ENCODE measurements around the gene RNF217. TPM values are rescaled to one million over a fixed set of nuclear protein-coding genes. Genes with fewer than 3 reads are reported as not detected.
"Not testable (repeated sequence)": the region's sequence is repeated elsewhere in the genome, so short reads cannot be mapped to it uniquely, and the experiment has no call there.

Gene RNF217
- total and polyA plus RNA-seq, 4 donors: 8.1 to 23.9 (median 16.5) TPM

- no peaks in the 10 kb centered on the region for H3K36me3 ChIP-seq (ENCODE audit: control insufficient read depth, insufficient read depth, low read length)
- H3K27me3 ChIP-seq (ENCODE audit: control insufficient read depth, insufficient read depth, low read length): no peaks in the 10 kb centered on the region
- 30% methylated on average over 2 of the region's 4 CpGs for WGBS (ENCODE audit: insufficient coverage)
- H3K4me1 ChIP-seq (ENCODE audit: control insufficient read depth, insufficient read depth, low read length): peaks cover 3% of the 10 kb centered on the region
- H3K27ac ChIP-seq (ENCODE audit: low read depth, low read length): no peak overlapping the region
- DNase-seq (ENCODE audit: low read depth in 4 of 6, low spot score in 6 of 6): peak in 3 of 6 donors; percentile 15 to 67 (median 63)
- H3K4me3 ChIP-seq (ENCODE audit: low read depth, low read length): no peak overlapping the region
- H3K9me3 ChIP-seq (ENCODE audit: control insufficient read depth, insufficient read depth, low read length): no peaks in the 10 kb centered on the region
Measured at GRCh38 chr6:125020385-125020784, 58.1 kb downstream of the RNF217 start.

- H3K36me3 ChIP-seq (ENCODE audit: control insufficient read depth, insufficient read depth, low read length): no peaks in the 10 kb centered on the region
- peaks cover 3% of the 10 kb centered on the region for H3K4me1 ChIP-seq (ENCODE audit: control insufficient read depth, insufficient read depth, low read length)
- 71% methylated on average over 1 of the region's 1 CpG for WGBS (ENCODE audit: insufficient coverage)
- no peak overlapping the region for H3K4me3 ChIP-seq (ENCODE audit: low read depth, low read length)
- DNase-seq (ENCODE audit: low read depth in 4 of 6, low spot score in 6 of 6): no peak
- H3K27me3 ChIP-seq (ENCODE audit: control insufficient read depth, insufficient read depth, low read length): no peaks in the 10 kb centered on the region
- no peak overlapping the region for H3K27ac ChIP-seq (ENCODE audit: low read depth, low read length)
- no peaks in the 10 kb centered on the region for H3K9me3 ChIP-seq (ENCODE audit: control insufficient read depth, insufficient read depth, low read length)
Measured at GRCh38 chr6:125022391-125022989, 60.3 kb downstream of the RNF217 start.

GRCh38 chr6:125025164-125025854, 63.1 kb downstream of the RNF217 start:
- H3K4me3 ChIP-seq (ENCODE audit: low read depth, low read length): no peak overlapping the region
- H3K27ac ChIP-seq (ENCODE audit: low read depth, low read length): no peak overlapping the region
- H3K36me3 ChIP-seq (ENCODE audit: control insufficient read depth, insufficient read depth, low read length): no peaks in the 10 kb centered on the region
- H3K27me3 ChIP-seq (ENCODE audit: control insufficient read depth, insufficient read depth, low read length): no peaks in the 10 kb centered on the region
- no peaks in the 10 kb centered on the region for H3K9me3 ChIP-seq (ENCODE audit: control insufficient read depth, insufficient read depth, low read length)
- DNase-seq (ENCODE audit: low read depth in 4 of 6, low spot score in 6 of 6): no peak
- 57% methylated on average over 2 of the region's 3 CpGs for WGBS (ENCODE audit: insufficient coverage)
- H3K4me1 ChIP-seq (ENCODE audit: control insufficient read depth, insufficient read depth, low read length): no peaks in the 10 kb centered on the region

GRCh38 chr6:125027287-125027686, 65.0 kb downstream of the RNF217 start:
- H3K27me3 ChIP-seq (ENCODE audit: control insufficient read depth, insufficient read depth, low read length): no peaks in the 10 kb centered on the region
- no peak overlapping the region for H3K27ac ChIP-seq (ENCODE audit: low read depth, low read length)
- WGBS (ENCODE audit: insufficient coverage): no CpG with 5 or more reads among the region's 3 CpGs
- H3K4me1 ChIP-seq (ENCODE audit: control insufficient read depth, insufficient read depth, low read length): no peaks in the 10 kb centered on the region
- DNase-seq (ENCODE audit: low read depth in 4 of 6, low spot score in 6 of 6): no peak
- no peaks in the 10 kb centered on the region for H3K36me3 ChIP-seq (ENCODE audit: control insufficient read depth, insufficient read depth, low read length)
- H3K4me3 ChIP-seq (ENCODE audit: low read depth, low read length): no peak overlapping the region
- no peaks in the 10 kb centered on the region for H3K9me3 ChIP-seq (ENCODE audit: control insufficient read depth, insufficient read depth, low read length)

GRCh38 chr6:125030969-125031368, 68.7 kb downstream of the RNF217 start:
- DNase-seq (ENCODE audit: low read depth in 4 of 6, low spot score in 6 of 6): no peak
- Histone ChIP-seq H3K4me3 (ENCODE audit: low read depth, low read length) (no peak overlapping the region), H3K4me1 (ENCODE audit: control insufficient read depth, insufficient read depth, low read length) (no peaks in the 10 kb centered on the region), H3K27ac (ENCODE audit: low read depth, low read length) (no peak overlapping the region), H3K27me3 (ENCODE audit: control insufficient read depth, insufficient read depth, low read length) (no peaks in the 10 kb centered on the region), H3K36me3 (ENCODE audit: control insufficient read depth, insufficient read depth, low read length) (no peaks in the 10 kb centered on the region), H3K9me3 (ENCODE audit: control insufficient read depth, insufficient read depth, low read length) (no peaks in the 10 kb centered on the region)
- WGBS (ENCODE audit: insufficient coverage): 87% methylated on average over 4 of the region's 6 CpGs

- Histone ChIP-seq H3K4me1 (ENCODE audit: control insufficient read depth, insufficient read depth, low read length) (no peaks in the 10 kb centered on the region), H3K27ac (ENCODE audit: low read depth, low read length) (no peak overlapping the region), H3K9me3 (ENCODE audit: control insufficient read depth, insufficient read depth, low read length) (no peaks in the 10 kb centered on the region), H3K4me3 (ENCODE audit: low read depth, low read length) (no peak overlapping the region), H3K36me3 (ENCODE audit: control insufficient read depth, insufficient read depth, low read length) (no peaks in the 10 kb centered on the region), H3K27me3 (ENCODE audit: control insufficient read depth, insufficient read depth, low read length) (no peaks in the 10 kb centered on the region)
- DNase-seq (ENCODE audit: low read depth in 4 of 6, low spot score in 6 of 6): no peak
- 89% methylated on average over 1 of the region's 1 CpG for WGBS (ENCODE audit: insufficient coverage)
Measured at GRCh38 chr6:125031385-125031784, 69.1 kb downstream of the RNF217 start.

GRCh38 chr6:125034929-125035328, 72.7 kb downstream of the RNF217 start:
- H3K36me3 ChIP-seq (ENCODE audit: control insufficient read depth, insufficient read depth, low read length); H3K4me1 ChIP-seq (ENCODE audit: control insufficient read depth, insufficient read depth, low read length); H3K27ac ChIP-seq (ENCODE audit: low read depth, low read length): not testable (repeated sequence)

GRCh38 chr6:125036486-125036885, 74.2 kb downstream of the RNF217 start:
- not testable (repeated sequence) for DNase-seq (ENCODE audit: low read depth in 4 of 6, low spot score in 6 of 6); H3K4me3 ChIP-seq (ENCODE audit: low read depth, low read length); H3K27ac ChIP-seq (ENCODE audit: low read depth, low read length); H3K4me1 ChIP-seq (ENCODE audit: control insufficient read depth, insufficient read depth, low read length); H3K36me3 ChIP-seq (ENCODE audit: control insufficient read depth, insufficient read depth, low read length); H3K27me3 ChIP-seq (ENCODE audit: control insufficient read depth, insufficient read depth, low read length); H3K9me3 ChIP-seq (ENCODE audit: control insufficient read depth, insufficient read depth, low read length)
- no CpG with 5 or more reads among the region's 4 CpGs for WGBS (ENCODE audit: insufficient coverage)

More at GRCh38 chr6:125034929-125035328, 72.7 kb downstream of the RNF217 start:
- H3K9me3 ChIP-seq (ENCODE audit: control insufficient read depth, insufficient read depth, low read length); DNase-seq (ENCODE audit: low read depth in 4 of 6, low spot score in 6 of 6); H3K27me3 ChIP-seq (ENCODE audit: control insufficient read depth, insufficient read depth, low read length); H3K4me3 ChIP-seq (ENCODE audit: low read depth, low read length): not testable (repeated sequence)

GRCh38 chr6:125037827-125038226, 75.6 kb downstream of the RNF217 start:
- Histone ChIP-seq H3K36me3 (ENCODE audit: control insufficient read depth, insufficient read depth, low read length) (no peaks in the 10 kb centered on the region), H3K4me1 (ENCODE audit: control insufficient read depth, insufficient read depth, low read length) (no peaks in the 10 kb centered on the region), H3K9me3 (ENCODE audit: control insufficient read depth, insufficient read depth, low read length) (no peaks in the 10 kb centered on the region), H3K27ac (ENCODE audit: low read depth, low read length) (no peak overlapping the region), H3K27me3 (ENCODE audit: control insufficient read depth, insufficient read depth, low read length) (no peaks in the 10 kb centered on the region), H3K4me3 (ENCODE audit: low read depth, low read length) (no peak overlapping the region)
- DNase-seq (ENCODE audit: low read depth in 4 of 6, low spot score in 6 of 6): peak in 1 of 6 donors; percentile 88
- WGBS (ENCODE audit: insufficient coverage): no CpG with 5 or more reads among the region's 2 CpGs

- Histone ChIP-seq H3K27me3 (ENCODE audit: control insufficient read depth, insufficient read depth, low read length) (no peaks in the 10 kb centered on the region), H3K9me3 (ENCODE audit: control insufficient read depth, insufficient read depth, low read length) (no peaks in the 10 kb centered on the region), H3K27ac (ENCODE audit: low read depth, low read length) (no peak overlapping the region), H3K4me1 (ENCODE audit: control insufficient read depth, insufficient read depth, low read length) (no peaks in the 10 kb centered on the region), H3K36me3 (ENCODE audit: control insufficient read depth, insufficient read depth, low read length) (no peaks in the 10 kb centered on the region), H3K4me3 (ENCODE audit: low read depth, low read length) (no peak overlapping the region)
- DNase-seq (ENCODE audit: low read depth in 4 of 6, low spot score in 6 of 6): no peak
- no CpG with 5 or more reads among the region's 2 CpGs for WGBS (ENCODE audit: insufficient coverage)
Measured at GRCh38 chr6:125038925-125039324, 76.7 kb downstream of the RNF217 start.

Measured in spinal cord (tissue), 10 donors.